ENCODE measurements around the gene PPP2R2B. TPM values are rescaled to one million over a fixed set of nuclear protein-coding genes. Genes with fewer than 3 reads are reported as not detected.

PPP2R2B gene
- 0.06 to 0.23 TPM (median 0.14 TPM) in 4 of 5 replicates, not detected in the other for total RNA-seq (2022; extraction: Qiagen RNA extraction; ENCODE audit: low read depth)

GRCh38 chr5:146878476-146879172, at the start of gene PPP2R2B:
PPP2R2B (minus strand) TSS chr5:146878757.

